Measurements from ENCODE around the gene VPS39.

Gene VPS39

GRCh38 chr15:42165106-42165505, 43.0 kb downstream of the VPS39 start:
- no peak for DNase-seq (ENCODE audit: low read depth, low spot score)
- no peak overlapping the region for H3K4me3 ChIP-seq (ENCODE audit: low read length)

GRCh38 chr15:42163947-42164550, 44.1 kb downstream of the VPS39 start:
- no peak overlapping the region for H3K4me3 ChIP-seq (ENCODE audit: low read length)
- no peak for DNase-seq (ENCODE audit: low read depth, low spot score)

- H3K4me3 ChIP-seq (ENCODE audit: low read length) = no peak overlapping the region
- no peak for DNase-seq (ENCODE audit: low read depth, low spot score)
Observed at GRCh38 chr15:42163291-42163690, 44.8 kb downstream of the VPS39 start.

GRCh38 chr15:42160136-42160535, 48.0 kb downstream of the VPS39 start:
- H3K4me3 ChIP-seq (ENCODE audit: low read length) = no peak overlapping the region
- DNase-seq (ENCODE audit: low read depth, low spot score) = no peak

GRCh38 chr15:42159381-42160015, 48.6 kb downstream of the VPS39 start:
- no peak overlapping the region for H3K4me3 ChIP-seq (ENCODE audit: low read length)
- no peak for DNase-seq (ENCODE audit: low read depth, low spot score)

- DNase-seq (ENCODE audit: low read depth, low spot score) = no peak
- no peak overlapping the region for H3K4me3 ChIP-seq (ENCODE audit: low read length)
Observed at GRCh38 chr15:42158941-42159340, 49.2 kb downstream of the VPS39 start.

- no peak overlapping the region for H3K4me3 ChIP-seq (ENCODE audit: low read length)
- DNase-seq (ENCODE audit: low read depth, low spot score) = no peak
Observed at GRCh38 chr15:42157981-42158765, 49.9 kb downstream of the VPS39 start.

- no peak overlapping the region for H3K4me3 ChIP-seq (ENCODE audit: low read length)
Observed at GRCh38 chr15:42157381-42157780, 50.7 kb downstream of the VPS39 start.

GRCh38 chr15:42156243-42156922, 51.7 kb downstream of the VPS39 start, which contains the start of gene PLA2G4F:
PLA2G4F (minus strand) TSS chr15:42156636; CDS start chr15:42156549, 87 bp downstream.
- DNase-seq (ENCODE audit: low read depth, low spot score) = no peak
- H3K4me3 ChIP-seq (ENCODE audit: low read length) = no peak within 1 kb of the TSS

More at GRCh38 chr15:42157381-42157780, 50.7 kb downstream of the VPS39 start:
- no peak for DNase-seq (ENCODE audit: low read depth, low spot score)

GRCh38 chr15:42155546-42156242, 52.4 kb downstream of the VPS39 start:
- no peak for DNase-seq (ENCODE audit: low read depth, low spot score)
- H3K4me3 ChIP-seq (ENCODE audit: low read length) = no peak overlapping the region

- DNase-seq (ENCODE audit: low read depth, low spot score) = no peak
- H3K4me3 ChIP-seq (ENCODE audit: low read length) = no peak overlapping the region
Observed at GRCh38 chr15:42154956-42155355, 53.1 kb downstream of the VPS39 start.

GRCh38 chr15:42154212-42154941, 53.7 kb downstream of the VPS39 start:
- no peak for DNase-seq (ENCODE audit: low read depth, low spot score)
- no peak overlapping the region for H3K4me3 ChIP-seq (ENCODE audit: low read length)

- H3K4me3 ChIP-seq (ENCODE audit: low read length) = no peak overlapping the region
- no peak for DNase-seq (ENCODE audit: low read depth, low spot score)
Observed at GRCh38 chr15:42153874-42154211, 54.3 kb downstream of the VPS39 start.

- no peak overlapping the region for H3K4me3 ChIP-seq (ENCODE audit: low read length)
- no peak for DNase-seq (ENCODE audit: low read depth, low spot score)
Observed at GRCh38 chr15:42152921-42153698, 55.0 kb downstream of the VPS39 start.

- H3K4me3 ChIP-seq (ENCODE audit: low read length) = no peak overlapping the region
- DNase-seq (ENCODE audit: low read depth, low spot score) = no peak
Observed at GRCh38 chr15:42152196-42152920, 55.7 kb downstream of the VPS39 start.

- no peak overlapping the region for H3K4me3 ChIP-seq (ENCODE audit: low read length)
- DNase-seq (ENCODE audit: low read depth, low spot score) = no peak
Observed at GRCh38 chr15:42151736-42152135, 56.4 kb downstream of the VPS39 start.

- DNase-seq (ENCODE audit: low read depth, low spot score) = no peak
Observed at GRCh38 chr15:42151141-42151561, 57.0 kb downstream of the VPS39 start.

More at GRCh38 chr15:42151141-42151561, 57.0 kb downstream of the VPS39 start:
- H3K4me3 ChIP-seq (ENCODE audit: low read length) = no peak overlapping the region
